Common myeloid progenitor, CD34-positive (primary cell): ENCODE results near the gene FBXO38.
A peak's percentile ranks its signal among the peaks of the same experiment; 100 is the strongest.

Experiments used
- CTCF ChIA-PET: fragments of 350-600 bp; sonication (Branson Sonifier 250); formaldehyde crosslinking; loops from one replicate; lab custom pipeline; 2021; ENCODE audit warnings: antibody characterized with exemption; lab: Charles Lee
- POLR2A ChIA-PET: fragments of 350-600 bp; sonication (Branson Sonifier 250); formaldehyde crosslinking; loops from one replicate; lab custom pipeline; 2021; ENCODE audit warnings: antibody characterized with exemption; lab: Charles Lee
- DNase-seq, 3 donors: peaks; one replicate each; pipeline versions ENCODE4 v3.0.0 to v3.0.0-alpha.2; 2013
- H3K27ac ChIP-seq, 2 experiments: 1 replicate in 1 of 2; 2 replicates in 1 of 2; pipeline ENCODE4 v1.7.0; 2013; ENCODE audit warnings: inconsistent platforms in 2 of 2, low read length in 2 of 2, mild to moderate bottlenecking in 2 of 2, low read depth in 1 of 2, moderate library complexity in 1 of 2; ENCODE audit not compliant: severe bottlenecking in 2 of 2, insufficient read depth in 1 of 2, poor library complexity in 1 of 2
- H3K27me3 ChIP-seq, 5 experiments: replicated peaks in 2 of 5; 1 replicate in 3 of 5; 2 replicates in 2 of 5; pipeline versions ENCODE4 v1.6.1 to v1.7.0; 2013; ENCODE audit warnings: low read length in 4 of 5, mild to moderate bottlenecking in 2 of 5, moderate library complexity in 2 of 5, inconsistent platforms in 1 of 5; ENCODE audit not compliant: insufficient read depth in 5 of 5, control insufficient read depth in 4 of 5
- H3K36me3 ChIP-seq, 4 experiments: 1 replicate in 2 of 4; 2 replicates in 2 of 4; pipeline versions ENCODE4 v1.6.1 to v1.7.0; 2013; ENCODE audit warnings: low read length in 3 of 4, control low read depth in 1 of 4, mild to moderate bottlenecking in 1 of 4; ENCODE audit not compliant: control insufficient read depth in 4 of 4, insufficient read depth in 4 of 4
- H3K4me1 ChIP-seq, 4 experiments: 1 replicate in 3 of 4; 2 replicates in 1 of 4; pipeline versions ENCODE4 v1.6.1 to v1.7.1; 2013; ENCODE audit warnings: low read length in 3 of 4, mild to moderate bottlenecking in 3 of 4, control low read depth in 1 of 4, inconsistent platforms in 1 of 4, moderate library complexity in 1 of 4; ENCODE audit not compliant: control insufficient read depth in 4 of 4, insufficient read depth in 4 of 4; ENCODE audit errors: control extremely low read depth in 1 of 4
- H3K4me3 ChIP-seq, 7 experiments: 1 replicate in 4 of 7; 2 replicates in 3 of 7; pipeline versions ENCODE4 v1.5.1 to v1.7.0; 2013; ENCODE audit warnings: mild to moderate bottlenecking in 7 of 7, low read length in 6 of 7, moderate library complexity in 6 of 7, inconsistent platforms in 2 of 7, low read depth in 2 of 7, control low read depth in 1 of 7; ENCODE audit not compliant: insufficient read depth in 4 of 7, control insufficient read depth in 1 of 7; ENCODE audit errors: extremely low read depth in 1 of 7
- H3K9me3 ChIP-seq, 5 experiments: 1 replicate in 4 of 5; 2 replicates in 1 of 5; pipeline versions ENCODE4 v1.6.1 to v1.7.1; 2013; ENCODE audit warnings: low read length in 4 of 5, mild to moderate bottlenecking in 2 of 5, inconsistent platforms in 1 of 5, low read depth in 1 of 5, moderate library complexity in 1 of 5; ENCODE audit not compliant: control insufficient read depth in 4 of 5, insufficient read depth in 2 of 5; ENCODE audit errors: control extremely low read depth in 1 of 5
- WGBS: methylation state at CpG from one replicate; pipeline ENCODE4 v1.1.5; 2013; ENCODE audit not compliant: insufficient coverage; 5-methylcytosine and 5-hydroxymethylcytosine counted together

The FBXO38 gene

GRCh38 chr5:148394587-148395019 is 10.8 kb downstream of the FBXO38 start:
- Histone ChIP-seq H3K27me3 (no peaks in the 10 kb centered on the region), H3K36me3 (peaks cover 4 to 25% (median 12%) of the 10 kb centered on the region in 4 experiments), H3K4me1 (peaks cover 12 to 18% (median 17%) of the 10 kb centered on the region in 4 experiments), H3K27ac (no peak overlapping the region), H3K4me3 (no peak overlapping the region), H3K9me3 (no peaks in the 10 kb centered on the region)
- DNase-seq, result no peak
- 100% methylated on average over 3 of the region's 3 CpGs for WGBS
- ChIA-PET CTCF (no interaction called here), POLR2A (no interaction called here)

GRCh38 chr5:148395031-148395430 is 11.3 kb downstream of the FBXO38 start:
- Histone ChIP-seq H3K36me3 (peaks cover 6 to 29% (median 11%) of the 10 kb centered on the region in 4 experiments), H3K27ac (peak overlapping the region in 1 of 2 experiments; percentile 11), H3K27me3 (no peaks in the 10 kb centered on the region), H3K9me3 (no peaks in the 10 kb centered on the region), H3K4me3 (no peak overlapping the region), H3K4me1 (peaks cover 12 to 18% (median 17%) of the 10 kb centered on the region in 4 experiments)
- POLR2A ChIA-PET, result no interaction called here
- no CpG with 5 or more reads among the region's 2 CpGs for WGBS
- CTCF ChIA-PET, result no interaction called here
- DNase-seq, result no peak

- H3K4me1 ChIP-seq, result peaks cover 24 to 41% (median 33%) of the 10 kb centered on the region in 4 experiments
- H3K4me3 ChIP-seq, result peak overlapping the region in 2 of 7 experiments; percentile 3 to 11
- ChIA-PET CTCF (interaction anchor here (0.9 to 3.3 kb wide), 7 partner anchors 10 to 44 kb away, joined by 3 to 10 read pairs (median 3); partner anchors contain the start of gene FBXO38), POLR2A (interaction anchor here (0.5 to 1.8 kb wide), 3 partner anchors 14 to 529 kb away, joined by 3 to 4 read pairs (median 3); no protein-coding TSS in a partner anchor)
- no peaks in the 10 kb centered on the region for H3K27me3 ChIP-seq
- H3K9me3 ChIP-seq, result no peaks in the 10 kb centered on the region
- H3K36me3 ChIP-seq, result peaks cover 6 to 46% (median 15%) of the 10 kb centered on the region in 4 experiments
- DNase-seq, result peak; percentile 40 to 70 (median 57)
- H3K27ac ChIP-seq, result peak overlapping the region; percentile 43 to 50
- no CpG with 5 or more reads among the region's 3 CpGs for WGBS
Observed at GRCh38 chr5:148397968-148398595, 14.3 kb downstream of the FBXO38 start.

GRCh38 chr5:148398698-148399121 is 15.0 kb downstream of the FBXO38 start:
- DNase-seq, result peak in 1 of 3 donors; percentile 24
- no peaks in the 10 kb centered on the region for H3K27me3 ChIP-seq
- H3K9me3 ChIP-seq, result no peaks in the 10 kb centered on the region
- no peak overlapping the region for H3K4me3 ChIP-seq
- H3K36me3 ChIP-seq, result peaks cover 6 to 43% (median 15%) of the 10 kb centered on the region in 4 experiments
- 98% methylated on average over 4 of the region's 5 CpGs for WGBS
- POLR2A ChIA-PET, result interaction anchor here (1.8 kb wide), 1 partner anchor 14 kb away, joined by 4 read pairs; no protein-coding TSS in a partner anchor
- CTCF ChIA-PET, result interaction anchor here (1.8 to 3.3 kb wide), 3 partner anchors 11 to 13 kb away, joined by 4 to 10 read pairs (median 9); no protein-coding TSS in a partner anchor
- peaks cover 26 to 47% (median 36%) of the 10 kb centered on the region in 4 experiments for H3K4me1 ChIP-seq
- no peak overlapping the region for H3K27ac ChIP-seq

- peak overlapping the region; percentile 37 to 79 for H3K27ac ChIP-seq
- peaks cover 26 to 51% (median 41%) of the 10 kb centered on the region in 4 experiments for H3K4me1 ChIP-seq
- peaks cover 5 to 59% (median 19%) of the 10 kb centered on the region in 4 experiments for H3K36me3 ChIP-seq
- H3K27me3 ChIP-seq, result no peaks in the 10 kb centered on the region
- peak; percentile 34 to 81 (median 71) for DNase-seq
- no peaks in the 10 kb centered on the region for H3K9me3 ChIP-seq
- ChIA-PET POLR2A (interaction anchor here (0.6 to 1.6 kb wide), 2 partner anchors 18 to 41 kb away, joined by 4 to 6 read pairs; partner anchors contain the start of gene FBXO38), CTCF (interaction anchor here (0.7 to 2.6 kb wide), 8 partner anchors 9 to 634 kb away, joined by 3 to 9 read pairs (median 4); partner anchors contain the start of gene FBXO38)
- peak overlapping the region in 3 of 7 experiments; percentile 26 to 46 (median 41) for H3K4me3 ChIP-seq
- WGBS, result no CpG with 5 or more reads among the region's 2 CpGs
Observed at GRCh38 chr5:148401604-148402003, 17.8 kb downstream of the FBXO38 start.

GRCh38 chr5:148403344-148403743 is 19.6 kb downstream of the FBXO38 start:
- CTCF ChIA-PET, result no interaction called here
- POLR2A ChIA-PET, result no interaction called here
- peaks cover 17 to 40% (median 32%) of the 10 kb centered on the region in 4 experiments for H3K4me1 ChIP-seq
- H3K27ac ChIP-seq, result peak overlapping the region in 1 of 2 experiments; percentile 7
- H3K36me3 ChIP-seq, result peaks cover 7 to 74% (median 29%) of the 10 kb centered on the region in 4 experiments
- H3K4me3 ChIP-seq, result no peak overlapping the region
- no peaks in the 10 kb centered on the region for H3K27me3 ChIP-seq
- peak in 2 of 3 donors; percentile 74 to 83 for DNase-seq
- no peaks in the 10 kb centered on the region for H3K9me3 ChIP-seq
